HG03159 (cell line): ENCODE results near the gene ROBO1.

Source experiments
- ATAC-seq: cut with Tn5 transposase; IDR thresholded peaks from one replicate; pipeline ENCODE4 v1.9.1; 2021; ENCODE audit warnings: mild to moderate bottlenecking, moderate library complexity; ENCODE audit not compliant: unreplicated experiment

ROBO1 gene

GRCh38 chr3:78861156-78861555, 906.6 kb downstream of the ROBO1 start:
- no peak for ATAC-seq

- ATAC-seq = no peak
These were observed 907.2 kb downstream of the ROBO1 start for GRCh38 chr3:78860567-78860966.

- ATAC-seq = no peak
These were observed 908.9 kb downstream of the ROBO1 start for GRCh38 chr3:78858910-78859309.

GRCh38 chr3:78858174-78858573, 909.6 kb downstream of the ROBO1 start:
- no peak for ATAC-seq

- no peak for ATAC-seq
These were observed 910.2 kb downstream of the ROBO1 start for GRCh38 chr3:78857494-78858111.

GRCh38 chr3:78856164-78856563, 911.6 kb downstream of the ROBO1 start:
- ATAC-seq = no peak

- ATAC-seq = no peak
These were observed 912.6 kb downstream of the ROBO1 start for GRCh38 chr3:78855190-78855589.

- ATAC-seq = no peak
These were observed 919.2 kb downstream of the ROBO1 start for GRCh38 chr3:78848392-78849288.

GRCh38 chr3:78847603-78848002, 920.2 kb downstream of the ROBO1 start:
- ATAC-seq = no peak

- ATAC-seq = no peak
These were observed 920.6 kb downstream of the ROBO1 start for GRCh38 chr3:78847203-78847602.

GRCh38 chr3:78846718-78847117, 921.1 kb downstream of the ROBO1 start:
- ATAC-seq = no peak

GRCh38 chr3:78845605-78846004, 922.2 kb downstream of the ROBO1 start:
- no peak for ATAC-seq

GRCh38 chr3:78844307-78844706, 923.5 kb downstream of the ROBO1 start:
- no peak for ATAC-seq

GRCh38 chr3:78839693-78840092, 928.1 kb downstream of the ROBO1 start:
- no peak for ATAC-seq

GRCh38 chr3:78838362-78838761, 929.4 kb downstream of the ROBO1 start:
- ATAC-seq = no peak

GRCh38 chr3:78834910-78835309, 932.9 kb downstream of the ROBO1 start:
- no peak for ATAC-seq

- ATAC-seq = no peak
These were observed 935.0 kb downstream of the ROBO1 start for GRCh38 chr3:78832785-78833204.

GRCh38 chr3:78831446-78831972, 936.3 kb downstream of the ROBO1 start:
- ATAC-seq = no peak

GRCh38 chr3:78830470-78830869, 937.3 kb downstream of the ROBO1 start:
- no peak for ATAC-seq

GRCh38 chr3:78827618-78828017, 940.2 kb downstream of the ROBO1 start:
- ATAC-seq = no peak

- ATAC-seq = no peak
These were observed 942.0 kb downstream of the ROBO1 start for GRCh38 chr3:78825858-78826215.
